DND-41 (cell line): Measurements from ENCODE around the gene VWA1.

Experiments
- EZH2 ChIP-seq: IDR thresholded peaks from 3 replicates; pipeline ENCODE4 v1.6.1; 2012; ENCODE audit warnings: borderline replicate concordance, low read depth, mild to moderate bottlenecking, moderate library complexity, low read length, inconsistent platforms; ENCODE audit not compliant: severe bottlenecking
- TF ChIP-seq, protein P1 (sequence below): IDR thresholded peaks from 2 replicates; pipeline ENCODE4 v1.5.1; 2012; ENCODE audit warnings: borderline replicate concordance, low read length, moderate library complexity, mild to moderate bottlenecking; ENCODE audit not compliant: poor library complexity, severe bottlenecking; ENCODE audit errors: extremely low read depth

DNA sequence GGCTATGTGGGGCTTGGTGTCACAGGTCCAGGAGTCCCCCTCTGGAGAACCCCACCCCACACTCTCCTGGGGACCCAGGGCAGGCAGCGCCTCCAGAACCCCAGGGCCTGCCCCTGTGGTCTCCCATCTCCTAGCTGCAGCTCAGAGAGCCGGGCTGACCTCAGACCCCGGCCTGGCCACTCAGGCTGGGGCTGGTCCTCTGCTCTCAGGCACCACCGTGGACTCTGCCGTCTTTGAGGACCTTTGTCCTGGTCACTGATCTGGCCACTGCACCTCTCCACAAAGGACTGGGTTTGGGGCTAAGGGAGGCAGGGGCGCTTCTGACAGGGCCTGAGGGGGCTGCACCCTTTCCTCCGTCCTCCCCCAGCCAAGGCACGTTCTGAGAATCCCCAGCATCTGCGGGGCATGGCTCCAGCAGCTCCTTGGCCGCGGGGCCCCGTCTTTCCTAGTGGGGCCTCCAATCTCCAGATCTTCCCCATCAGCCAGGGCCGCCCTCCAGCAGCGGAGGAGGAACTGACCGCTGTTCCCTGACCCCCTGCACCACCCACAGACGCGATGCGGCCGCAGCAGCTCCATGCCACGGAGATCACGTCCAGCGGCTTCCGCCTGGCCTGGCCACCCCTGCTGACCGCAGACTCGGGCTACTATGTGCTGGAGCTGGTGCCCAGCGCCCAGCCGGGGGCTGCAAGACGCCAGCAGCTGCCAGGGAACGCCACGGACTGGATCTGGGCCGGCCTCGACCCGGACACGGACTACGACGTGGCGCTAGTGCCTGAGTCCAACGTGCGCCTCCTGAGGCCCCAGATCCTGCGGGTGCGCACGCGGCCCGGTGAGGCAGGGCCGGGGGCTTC, 3.3 kb downstream of the VWA1 start:
- TF ChIP-seq, protein P1, sequence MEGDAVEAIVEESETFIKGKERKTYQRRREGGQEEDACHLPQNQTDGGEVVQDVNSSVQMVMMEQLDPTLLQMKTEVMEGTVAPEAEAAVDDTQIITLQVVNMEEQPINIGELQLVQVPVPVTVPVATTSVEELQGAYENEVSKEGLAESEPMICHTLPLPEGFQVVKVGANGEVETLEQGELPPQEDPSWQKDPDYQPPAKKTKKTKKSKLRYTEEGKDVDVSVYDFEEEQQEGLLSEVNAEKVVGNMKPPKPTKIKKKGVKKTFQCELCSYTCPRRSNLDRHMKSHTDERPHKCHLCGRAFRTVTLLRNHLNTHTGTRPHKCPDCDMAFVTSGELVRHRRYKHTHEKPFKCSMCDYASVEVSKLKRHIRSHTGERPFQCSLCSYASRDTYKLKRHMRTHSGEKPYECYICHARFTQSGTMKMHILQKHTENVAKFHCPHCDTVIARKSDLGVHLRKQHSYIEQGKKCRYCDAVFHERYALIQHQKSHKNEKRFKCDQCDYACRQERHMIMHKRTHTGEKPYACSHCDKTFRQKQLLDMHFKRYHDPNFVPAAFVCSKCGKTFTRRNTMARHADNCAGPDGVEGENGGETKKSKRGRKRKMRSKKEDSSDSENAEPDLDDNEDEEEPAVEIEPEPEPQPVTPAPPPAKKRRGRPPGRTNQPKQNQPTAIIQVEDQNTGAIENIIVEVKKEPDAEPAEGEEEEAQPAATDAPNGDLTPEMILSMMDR: no peak
- no peak for TF ChIP-seq EZH2
